Activated T-cell treated with anti-CD3 and anti-CD28 coated beads, Interleukin-2, amount 50 U/mL, for 24 hours (primary cell): Measurements from ENCODE around the gene PRSS27.

Experiments
- DNase-seq: peaks from one replicate; pipeline ENCODE4 v3.0.0-alpha.2; 2020
- H3K27ac Mint-ChIP-seq: 2 replicates; pipeline ENCODE4 v1.8.0; 2020; ENCODE audit warnings: mild to moderate bottlenecking, mixed read lengths
- H3K27me3 Mint-ChIP-seq: 2 replicates; pipeline ENCODE4 v1.8.0; 2020; ENCODE audit warnings: mixed read lengths
- H3K36me3 Mint-ChIP-seq: 2 replicates; pipeline ENCODE4 v1.8.0; 2020; ENCODE audit warnings: low read depth, mixed read lengths
- H3K4me1 Mint-ChIP-seq: 2 replicates; pipeline ENCODE4 v1.8.0; 2020; ENCODE audit warnings: low read depth, mixed read lengths
- H3K4me3 Mint-ChIP-seq: 2 replicates; pipeline ENCODE4 v1.8.0; 2020; ENCODE audit warnings: mild to moderate bottlenecking, moderate library complexity, mixed read lengths
- H3K9me3 Mint-ChIP-seq: 2 replicates; pipeline ENCODE4 v1.8.0; 2020; ENCODE audit warnings: mixed read lengths

PRSS27 gene

GRCh38 chr16:2756288-2757015 is 36.4 kb upstream of the PRSS27 start:
- Mint-ChIP-seq H3K4me3 (peak overlapping the region; percentile 16), H3K36me3 (peaks cover 92% of the 10 kb centered on the region), H3K27ac (peak overlapping the region; percentile 88), H3K9me3 (peaks cover 1% of the 10 kb centered on the region), H3K27me3 (no peaks in the 10 kb centered on the region), H3K4me1 (peaks cover 58% of the 10 kb centered on the region)
- no peak for DNase-seq

- DNase-seq = no peak
- peak overlapping the region; percentile 88 for H3K27ac Mint-ChIP-seq
- H3K4me3 Mint-ChIP-seq = peak overlapping the region; percentile 87
- H3K4me1 Mint-ChIP-seq = peaks cover 61% of the 10 kb centered on the region
- peaks cover 91% of the 10 kb centered on the region for H3K36me3 Mint-ChIP-seq
- no peaks in the 10 kb centered on the region for H3K27me3 Mint-ChIP-seq
- H3K9me3 Mint-ChIP-seq = peaks cover 2% of the 10 kb centered on the region
Measured at GRCh38 chr16:2755158-2755557, 35.1 kb upstream of the PRSS27 start.

GRCh38 chr16:2753733-2754020 is 33.7 kb upstream of the PRSS27 start:
- Mint-ChIP-seq H3K36me3 (peaks cover 83% of the 10 kb centered on the region), H3K4me3 (peak overlapping the region; percentile 87), H3K27me3 (no peaks in the 10 kb centered on the region), H3K4me1 (peaks cover 52% of the 10 kb centered on the region), H3K27ac (peak overlapping the region; percentile 88), H3K9me3 (peaks cover 2% of the 10 kb centered on the region)
- DNase-seq = no peak

GRCh38 chr16:2752850-2753732 is 33.1 kb upstream of the PRSS27 start:
- peaks cover 2% of the 10 kb centered on the region for H3K9me3 Mint-ChIP-seq
- peak overlapping the region; percentile 100 for H3K27ac Mint-ChIP-seq
- peaks cover 51% of the 10 kb centered on the region for H3K4me1 Mint-ChIP-seq
- H3K4me3 Mint-ChIP-seq = peak overlapping the region; percentile 87
- DNase-seq = no peak
- H3K27me3 Mint-ChIP-seq = no peaks in the 10 kb centered on the region
- H3K36me3 Mint-ChIP-seq = peaks cover 77% of the 10 kb centered on the region

GRCh38 chr16:2752035-2752849 is 32.2 kb upstream of the PRSS27 start, which contains the start of gene SRRM2:
Gene SRRM2, plus strand, starts transcription at chr16:2752638. Its CDS starts 3,727 bp downstream, at chr16:2756365.
- peaks cover 68% of the 10 kb centered on the region for H3K36me3 Mint-ChIP-seq
- H3K9me3 Mint-ChIP-seq = peaks cover 2% of the 10 kb centered on the region
- H3K27me3 Mint-ChIP-seq = no peaks in the 10 kb centered on the region
- peak within 1 kb of the TSS; percentile 100 for H3K27ac Mint-ChIP-seq
- H3K4me3 Mint-ChIP-seq = peak within 1 kb of the TSS; percentile 87
- DNase-seq = peak; percentile 96
- peaks cover 44% of the 10 kb centered on the region for H3K4me1 Mint-ChIP-seq

GRCh38 chr16:2751577-2752034 is 31.6 kb upstream of the PRSS27 start:
- Mint-ChIP-seq H3K9me3 (peaks cover 2% of the 10 kb centered on the region), H3K4me1 (peaks cover 37% of the 10 kb centered on the region), H3K27ac (peak overlapping the region; percentile 100), H3K36me3 (peaks cover 62% of the 10 kb centered on the region), H3K27me3 (no peaks in the 10 kb centered on the region), H3K4me3 (peak overlapping the region; percentile 87)
- peak; percentile 52 for DNase-seq

GRCh38 chr16:2749936-2750335 is 29.9 kb upstream of the PRSS27 start:
- Mint-ChIP-seq H3K27ac (no peak overlapping the region), H3K27me3 (no peaks in the 10 kb centered on the region), H3K4me1 (peaks cover 22% of the 10 kb centered on the region), H3K4me3 (peak overlapping the region; percentile 87), H3K9me3 (peaks cover 2% of the 10 kb centered on the region), H3K36me3 (peaks cover 47% of the 10 kb centered on the region)
- DNase-seq = no peak

GRCh38 chr16:2749476-2749875 is 29.5 kb upstream of the PRSS27 start:
- DNase-seq = no peak

GRCh38 chr16:2748757-2749455 is 28.9 kb upstream of the PRSS27 start:
- H3K4me3 Mint-ChIP-seq = no peak overlapping the region
- H3K4me1 Mint-ChIP-seq = peaks cover 15% of the 10 kb centered on the region
- peaks cover 2% of the 10 kb centered on the region for H3K9me3 Mint-ChIP-seq
- peaks cover 37% of the 10 kb centered on the region for H3K36me3 Mint-ChIP-seq
- H3K27me3 Mint-ChIP-seq = no peaks in the 10 kb centered on the region
- no peak overlapping the region for H3K27ac Mint-ChIP-seq
- DNase-seq = no peak

More at GRCh38 chr16:2749476-2749875, 29.5 kb upstream of the PRSS27 start:
- Mint-ChIP-seq H3K36me3 (peaks cover 43% of the 10 kb centered on the region), H3K4me1 (peaks cover 18% of the 10 kb centered on the region), H3K27ac (no peak overlapping the region), H3K27me3 (no peaks in the 10 kb centered on the region), H3K9me3 (peaks cover 2% of the 10 kb centered on the region), H3K4me3 (no peak overlapping the region)

GRCh38 chr16:2745961-2746360 is 25.9 kb upstream of the PRSS27 start:
- no peak for DNase-seq
- no peaks in the 10 kb centered on the region for H3K9me3 Mint-ChIP-seq
- peaks cover 14% of the 10 kb centered on the region for H3K36me3 Mint-ChIP-seq
- peaks cover 6% of the 10 kb centered on the region for H3K4me1 Mint-ChIP-seq
- no peak overlapping the region for H3K27ac Mint-ChIP-seq
- no peak overlapping the region for H3K4me3 Mint-ChIP-seq
- H3K27me3 Mint-ChIP-seq = no peaks in the 10 kb centered on the region

- no peaks in the 10 kb centered on the region for H3K9me3 Mint-ChIP-seq
- no peak overlapping the region for H3K4me3 Mint-ChIP-seq
- DNase-seq = no peak
- no peaks in the 10 kb centered on the region for H3K4me1 Mint-ChIP-seq
- H3K36me3 Mint-ChIP-seq = peaks cover 8% of the 10 kb centered on the region
- no peaks in the 10 kb centered on the region for H3K27me3 Mint-ChIP-seq
- no peak overlapping the region for H3K27ac Mint-ChIP-seq
Measured at GRCh38 chr16:2745116-2745890, 25.3 kb upstream of the PRSS27 start.

GRCh38 chr16:2744711-2745110 is 24.7 kb upstream of the PRSS27 start:
- H3K9me3 Mint-ChIP-seq = no peaks in the 10 kb centered on the region
- H3K27me3 Mint-ChIP-seq = no peaks in the 10 kb centered on the region
- H3K27ac Mint-ChIP-seq = no peak overlapping the region
- H3K4me1 Mint-ChIP-seq = no peaks in the 10 kb centered on the region
- DNase-seq = no peak
- H3K4me3 Mint-ChIP-seq = no peak overlapping the region
- H3K36me3 Mint-ChIP-seq = peaks cover 4% of the 10 kb centered on the region

- no peak for DNase-seq
- H3K27me3 Mint-ChIP-seq = no peaks in the 10 kb centered on the region
- no peak overlapping the region for H3K27ac Mint-ChIP-seq
- H3K4me3 Mint-ChIP-seq = no peak overlapping the region
- H3K36me3 Mint-ChIP-seq = no peaks in the 10 kb centered on the region
- H3K4me1 Mint-ChIP-seq = no peaks in the 10 kb centered on the region
- H3K9me3 Mint-ChIP-seq = no peaks in the 10 kb centered on the region
Measured at GRCh38 chr16:2743007-2743810, 23.2 kb upstream of the PRSS27 start.
